ENCODE measurements around the gene KRT31.
"Not testable (repeated sequence)": the region's sequence is repeated elsewhere in the genome, so short reads cannot be mapped to it uniquely, and the experiment has no call there.

Gene KRT31

GRCh38 chr17:41417127-41417526 is 19.7 kb upstream of the KRT31 start:
- DNase-seq = no peak

GRCh38 chr17:41416479-41416878 is 19.1 kb upstream of the KRT31 start:
- no peak for DNase-seq

GRCh38 chr17:41415833-41416335 is 18.5 kb upstream of the KRT31 start:
- DNase-seq = no peak

- no peak for DNase-seq
Observed at GRCh38 chr17:41415411-41415810, 18.0 kb upstream of the KRT31 start.

GRCh38 chr17:41413982-41414381 is 16.6 kb upstream of the KRT31 start:
- DNase-seq = no peak

- DNase-seq = no peak
Observed at GRCh38 chr17:41413353-41413957, 16.0 kb upstream of the KRT31 start.

- no peak for DNase-seq
Observed at GRCh38 chr17:41411072-41411840, 13.8 kb upstream of the KRT31 start.

- no peak for DNase-seq
Observed at GRCh38 chr17:41407226-41407625, 9.8 kb upstream of the KRT31 start.

GRCh38 chr17:41406205-41406604 is 8.8 kb upstream of the KRT31 start:
- DNase-seq = no peak

- DNase-seq = no peak
Observed at GRCh38 chr17:41404024-41404671, 6.7 kb upstream of the KRT31 start.

- DNase-seq = no peak
Observed at GRCh38 chr17:41403404-41404023, 6.1 kb upstream of the KRT31 start.

GRCh38 chr17:41402161-41402560 is 4.8 kb upstream of the KRT31 start:
- no peak for DNase-seq

- no peak for DNase-seq
Observed at GRCh38 chr17:41396340-41396739, 1.1 kb downstream of the KRT31 start.

- DNase-seq = no peak
Observed at GRCh38 chr17:41395611-41396010, 1.8 kb downstream of the KRT31 start.

- DNase-seq = not testable (repeated sequence)
Observed at GRCh38 chr17:41395044-41395443, 2.4 kb downstream of the KRT31 start.

GRCh38 chr17:41394254-41394996 is 3.0 kb downstream of the KRT31 start:
- no peak for DNase-seq

GRCh38 chr17:41393826-41394225 is 3.6 kb downstream of the KRT31 start:
- no peak for DNase-seq

GRCh38 chr17:41393294-41393693 is 4.1 kb downstream of the KRT31 start:
- no peak for DNase-seq

- no peak for DNase-seq
Observed at GRCh38 chr17:41392278-41392677, 5.1 kb downstream of the KRT31 start.

- DNase-seq = no peak
Observed at GRCh38 chr17:41391535-41391934, 5.9 kb downstream of the KRT31 start.

- DNase-seq = no peak
Observed at GRCh38 chr17:41390411-41390938, 6.9 kb downstream of the KRT31 start.

- DNase-seq = no peak
Observed at GRCh38 chr17:41387670-41388069, 9.7 kb downstream of the KRT31 start.

GRCh38 chr17:41386227-41386626 is 11.2 kb downstream of the KRT31 start:
- no peak for DNase-seq

All from NCI-H446 (cell line).